OCI-LY3 (cell line): Measurements from ENCODE around the gene WDR70.

Experiments used
- H2AFZ ChIP-seq: fragments of 200-600, 300-600 bp; shearing (Covaris generic); 2 replicates; pipeline ENCODE4 v1.6.0; 2014; ENCODE audit warnings: antibody characterized with exemption, low read depth, low read length
- H3K27ac ChIP-seq: fragments of 200-600, 300-600 bp; sonication (generic); 2 replicates; pipeline ENCODE4 v1.5.1; 2014; ENCODE audit warnings: mild to moderate bottlenecking, low read length, moderate library complexity, mixed read lengths
- H3K27me3 ChIP-seq: fragments of 200-600, 300-600 bp; sonication (generic); 2 replicates; pipeline ENCODE4 v1.6.1; 2014; ENCODE audit warnings: low read depth, low read length, mixed read lengths
- H3K36me3 ChIP-seq: fragments of 200-600, 300-600 bp; sonication (generic); replicated peaks from 2 replicates; pipeline ENCODE3; 2014; ENCODE audit warnings: low read depth, low read length, mixed read lengths
- H3K4me1 ChIP-seq: fragments of 300-600, 200-600 bp; sonication (generic); 2 replicates; pipeline ENCODE4 v1.6.1; 2014; ENCODE audit warnings: low read length, mixed read lengths
- H3K4me2 ChIP-seq: fragments of 200-600, 300-600 bp; sonication (generic); 2 replicates; pipeline ENCODE4 v1.6.1; 2014; ENCODE audit warnings: low read length, mixed read lengths
- H3K4me3 ChIP-seq: fragments of 300-600, 200-600 bp; sonication (generic); 2 replicates; pipeline ENCODE4 v1.5.1; 2014; ENCODE audit warnings: antibody characterized with exemption, mild to moderate bottlenecking, low read length, moderate library complexity
- H3K79me2 ChIP-seq: fragments of 300-600, 200-600 bp; shearing (Covaris generic); 2 replicates; pipeline ENCODE4 v1.6.1; 2014; ENCODE audit warnings: mild to moderate bottlenecking, low read length, mixed read lengths
- H3K9ac ChIP-seq: fragments of 300-600, 200-600 bp; shearing (Covaris generic); 2 replicates; pipeline ENCODE4 v1.6.0; 2014; ENCODE audit warnings: mild to moderate bottlenecking, low read length, moderate library complexity
- H3K9me3 ChIP-seq: fragments of 200-600, 300-600 bp; shearing (Covaris generic); 2 replicates; pipeline ENCODE4 v1.6.1; 2014; ENCODE audit warnings: low read length, mixed read lengths; ENCODE audit not compliant: insufficient read depth
- H4K20me1 ChIP-seq: fragments of 200-600, 300-600 bp; sonication (generic); 2 replicates; pipeline ENCODE4 v1.6.1; 2016; ENCODE audit warnings: low read length, mixed read lengths; ENCODE audit not compliant: insufficient read depth
- EZH2phosphoT487 ChIP-seq: fragments of 200-600 bp; shearing (Covaris generic); IDR thresholded peaks from 2 replicates; pipeline ENCODE4 v1.6.1; 2018; ENCODE audit warnings: antibody characterized with exemption, mixed run types, low read depth
- TF ChIP-seq, protein P1 (sequence below): fragments of 200-600, 300-600 bp; sonication (generic); IDR thresholded peaks from 2 replicates; pipeline ENCODE4 v1.5.1; 2014; ENCODE audit warnings: antibody characterized with exemption, low read length, low read depth

Gene WDR70

GRCh38 chr5:37704406-37704805 lies 325.3 kb downstream of the WDR70 start:
- Histone ChIP-seq H3K9me3 (no peaks in the 10 kb centered on the region), H2AFZ (no peak overlapping the region), H3K4me1 (no peaks in the 10 kb centered on the region), H3K4me3 (no peak overlapping the region), H3K27ac (no peak overlapping the region), H3K9ac (no peak overlapping the region), H3K36me3 (no peaks in the 10 kb centered on the region), H3K27me3 (no peaks in the 10 kb centered on the region), H4K20me1 (no peaks in the 10 kb centered on the region), H3K4me2 (no peak overlapping the region), H3K79me2 (no peaks in the 10 kb centered on the region)
- no peak for TF ChIP-seq EZH2phosphoT487
- TF ChIP-seq, protein P1, sequence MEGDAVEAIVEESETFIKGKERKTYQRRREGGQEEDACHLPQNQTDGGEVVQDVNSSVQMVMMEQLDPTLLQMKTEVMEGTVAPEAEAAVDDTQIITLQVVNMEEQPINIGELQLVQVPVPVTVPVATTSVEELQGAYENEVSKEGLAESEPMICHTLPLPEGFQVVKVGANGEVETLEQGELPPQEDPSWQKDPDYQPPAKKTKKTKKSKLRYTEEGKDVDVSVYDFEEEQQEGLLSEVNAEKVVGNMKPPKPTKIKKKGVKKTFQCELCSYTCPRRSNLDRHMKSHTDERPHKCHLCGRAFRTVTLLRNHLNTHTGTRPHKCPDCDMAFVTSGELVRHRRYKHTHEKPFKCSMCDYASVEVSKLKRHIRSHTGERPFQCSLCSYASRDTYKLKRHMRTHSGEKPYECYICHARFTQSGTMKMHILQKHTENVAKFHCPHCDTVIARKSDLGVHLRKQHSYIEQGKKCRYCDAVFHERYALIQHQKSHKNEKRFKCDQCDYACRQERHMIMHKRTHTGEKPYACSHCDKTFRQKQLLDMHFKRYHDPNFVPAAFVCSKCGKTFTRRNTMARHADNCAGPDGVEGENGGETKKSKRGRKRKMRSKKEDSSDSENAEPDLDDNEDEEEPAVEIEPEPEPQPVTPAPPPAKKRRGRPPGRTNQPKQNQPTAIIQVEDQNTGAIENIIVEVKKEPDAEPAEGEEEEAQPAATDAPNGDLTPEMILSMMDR: no peak

DNA sequence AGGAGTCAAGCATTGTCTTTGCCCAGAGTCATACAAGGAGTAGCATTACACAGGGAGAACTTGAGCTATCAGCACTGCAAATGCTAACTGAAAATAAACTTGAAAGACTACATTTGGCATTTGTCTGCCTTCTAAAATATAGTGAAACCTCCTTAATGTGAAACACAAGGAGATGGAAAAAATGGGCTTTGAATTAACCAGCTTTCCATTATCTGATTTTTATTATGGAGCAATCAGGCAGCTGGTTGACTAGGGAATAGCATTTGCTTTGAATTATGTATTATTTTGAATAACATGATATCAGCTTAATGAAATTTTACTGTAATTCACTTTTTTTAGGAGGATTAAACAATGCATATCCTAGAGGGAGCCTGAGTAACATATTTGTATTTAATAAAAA lies 329.9 kb downstream of the WDR70 start:
- TF ChIP-seq, protein P1: no peak
- TF ChIP-seq EZH2phosphoT487: no peak
- Histone ChIP-seq H3K9ac (no peak overlapping the region), H3K4me2 (no peak overlapping the region), H3K36me3 (no peaks in the 10 kb centered on the region), H4K20me1 (no peaks in the 10 kb centered on the region), H3K27me3 (no peaks in the 10 kb centered on the region), H3K4me3 (no peak overlapping the region), H2AFZ (no peak overlapping the region), H3K79me2 (no peaks in the 10 kb centered on the region), H3K9me3 (no peaks in the 10 kb centered on the region), H3K4me1 (no peaks in the 10 kb centered on the region), H3K27ac (no peak overlapping the region)

DNA sequence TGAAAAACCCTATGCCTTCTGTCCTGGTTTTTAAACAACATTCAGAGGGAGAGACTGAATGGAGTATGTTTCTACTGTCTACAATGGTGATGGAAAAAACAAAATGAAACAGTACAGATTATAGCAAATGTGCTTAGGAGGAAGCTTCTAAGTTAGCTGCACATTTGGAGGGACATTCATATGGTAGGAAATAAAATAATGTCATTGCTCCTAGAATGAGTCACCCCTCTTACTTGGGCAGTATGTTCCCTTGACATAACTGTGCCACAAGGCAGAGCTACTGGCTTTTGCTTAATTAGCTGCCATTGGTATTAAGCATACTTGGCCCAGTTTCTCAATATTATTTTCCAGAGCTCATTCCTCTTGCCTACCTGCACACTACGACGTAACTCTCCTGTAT lies 331.8 kb downstream of the WDR70 start:
- H3K36me3 ChIP-seq: no peaks in the 10 kb centered on the region
- no peaks in the 10 kb centered on the region for H3K79me2 ChIP-seq
- no peaks in the 10 kb centered on the region for H4K20me1 ChIP-seq
- no peaks in the 10 kb centered on the region for H3K9me3 ChIP-seq
- H3K27me3 ChIP-seq: no peaks in the 10 kb centered on the region
- H3K9ac ChIP-seq: no peak overlapping the region
- no peak overlapping the region for H2AFZ ChIP-seq
- TF ChIP-seq EZH2phosphoT487: no peak
- TF ChIP-seq, protein P1: no peak
- H3K4me3 ChIP-seq: no peak overlapping the region
- no peak overlapping the region for H3K27ac ChIP-seq
- H3K4me1 ChIP-seq: no peaks in the 10 kb centered on the region
- no peak overlapping the region for H3K4me2 ChIP-seq

DNA sequence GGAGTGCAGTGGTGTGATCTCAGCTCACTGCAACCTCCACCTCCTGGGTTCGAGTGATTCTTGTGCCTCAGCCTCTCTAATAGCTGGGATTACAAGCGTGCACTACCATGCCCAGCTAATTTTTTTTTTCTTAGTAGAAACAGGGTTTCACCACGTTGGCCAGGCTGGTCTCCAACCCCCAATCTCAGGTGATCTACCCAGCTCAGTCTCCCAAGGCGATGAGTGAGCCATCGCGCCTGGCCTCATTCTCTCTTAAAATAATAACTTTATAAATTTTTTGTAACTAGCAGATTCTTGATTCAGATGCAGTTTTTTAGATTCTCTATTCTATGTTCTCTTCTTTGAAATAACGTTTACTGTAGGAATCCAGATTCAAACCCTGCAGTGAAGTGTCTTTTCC lies 333.6 kb downstream of the WDR70 start:
- H3K9ac ChIP-seq: no peak overlapping the region
- no peak overlapping the region for H3K27ac ChIP-seq
- no peaks in the 10 kb centered on the region for H3K9me3 ChIP-seq
- H3K79me2 ChIP-seq: no peaks in the 10 kb centered on the region
- H3K36me3 ChIP-seq: no peaks in the 10 kb centered on the region
- H3K4me2 ChIP-seq: no peak overlapping the region
- H3K27me3 ChIP-seq: no peaks in the 10 kb centered on the region
- no peak overlapping the region for H2AFZ ChIP-seq
- H4K20me1 ChIP-seq: no peaks in the 10 kb centered on the region
- no peaks in the 10 kb centered on the region for H3K4me1 ChIP-seq
- TF ChIP-seq EZH2phosphoT487: no peak
- TF ChIP-seq, protein P1: no peak
- H3K4me3 ChIP-seq: no peak overlapping the region
